Measurements from ENCODE around the gene COL6A3.
"Not testable (repeated sequence)": the region's sequence is repeated elsewhere in the genome, so short reads cannot be mapped to it uniquely, and the experiment has no call there.

The COL6A3 gene

GRCh38 chr2:237383991-237384671, 29.8 kb downstream of the COL6A3 start:
- DNase-seq (ENCODE audit: low read depth) = no peak

- no peak for DNase-seq (ENCODE audit: low read depth)
These were observed 33.2 kb downstream of the COL6A3 start for GRCh38 chr2:237380768-237381167.

GRCh38 chr2:237379636-237380035, 34.3 kb downstream of the COL6A3 start:
- no peak for DNase-seq (ENCODE audit: low read depth)

DNA sequence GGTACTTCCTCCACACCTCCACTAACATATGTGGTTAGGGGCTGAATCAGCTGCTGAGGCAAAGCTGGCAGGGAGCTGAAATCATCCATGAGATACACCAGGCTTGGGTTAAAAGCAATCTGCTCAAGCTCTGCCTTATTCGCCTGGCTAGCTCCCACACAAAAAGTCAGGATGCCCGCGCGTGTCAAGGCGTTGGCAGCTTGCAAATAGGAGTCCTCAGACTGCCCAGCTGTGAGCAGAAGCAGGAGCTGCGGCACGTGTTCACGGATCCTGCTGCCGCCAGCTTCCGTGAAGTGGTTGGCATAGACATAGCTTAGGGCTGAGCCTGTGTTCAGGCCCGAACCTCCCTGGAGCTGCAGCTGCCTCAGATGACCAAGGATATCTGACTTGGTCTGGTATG, 35.3 kb downstream of the COL6A3 start:
- no peak for DNase-seq (ENCODE audit: low read depth)

DNA sequence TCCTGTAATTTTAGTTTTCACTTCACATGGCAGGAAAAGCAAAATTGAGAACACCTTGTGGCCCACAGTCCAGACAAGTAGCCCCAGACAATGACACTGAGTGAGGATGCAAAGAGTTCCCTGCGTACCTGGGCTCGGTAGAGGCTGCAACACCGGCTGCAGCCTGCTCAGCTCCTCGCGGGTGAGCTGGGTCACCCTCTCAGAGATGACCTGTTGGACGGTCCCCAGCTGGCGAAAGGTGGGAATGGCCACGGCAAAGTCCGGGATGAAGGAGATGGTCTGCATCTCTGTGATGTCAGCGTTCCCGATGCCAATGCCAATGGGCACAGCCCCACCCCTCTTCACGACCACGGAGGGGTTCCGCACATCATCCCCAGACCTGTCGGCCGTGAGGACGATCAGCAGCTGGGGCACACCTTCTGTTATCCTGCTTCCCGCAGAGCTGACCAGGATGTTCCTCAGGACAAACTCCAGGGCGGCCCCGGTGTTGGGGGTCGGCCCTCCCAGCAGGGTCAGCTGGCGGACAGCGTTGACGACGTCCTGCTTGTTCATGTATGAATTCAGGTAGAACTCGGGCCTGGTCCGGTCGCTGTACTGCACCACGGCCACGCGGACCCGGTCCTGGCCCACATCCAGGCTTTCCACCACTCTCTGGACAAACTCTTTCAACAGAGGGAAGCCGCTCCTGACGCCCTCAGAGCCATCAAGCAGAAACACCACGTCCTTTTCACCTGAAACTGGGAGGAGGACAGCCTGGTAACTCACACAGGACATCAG, 39.5 kb downstream of the COL6A3 start:
- no peak for DNase-seq (ENCODE audit: low read depth)

- no peak for DNase-seq (ENCODE audit: low read depth)
These were observed 42.1 kb downstream of the COL6A3 start for GRCh38 chr2:237371856-237372255.

- no peak for DNase-seq (ENCODE audit: low read depth)
These were observed 48.3 kb downstream of the COL6A3 start for GRCh38 chr2:237365671-237366070.

- no peak for DNase-seq (ENCODE audit: low read depth)
These were observed 49.3 kb downstream of the COL6A3 start for GRCh38 chr2:237364655-237365054.

GRCh38 chr2:237361194-237362004, 52.6 kb downstream of the COL6A3 start:
- no peak for DNase-seq (ENCODE audit: low read depth)

DNA sequence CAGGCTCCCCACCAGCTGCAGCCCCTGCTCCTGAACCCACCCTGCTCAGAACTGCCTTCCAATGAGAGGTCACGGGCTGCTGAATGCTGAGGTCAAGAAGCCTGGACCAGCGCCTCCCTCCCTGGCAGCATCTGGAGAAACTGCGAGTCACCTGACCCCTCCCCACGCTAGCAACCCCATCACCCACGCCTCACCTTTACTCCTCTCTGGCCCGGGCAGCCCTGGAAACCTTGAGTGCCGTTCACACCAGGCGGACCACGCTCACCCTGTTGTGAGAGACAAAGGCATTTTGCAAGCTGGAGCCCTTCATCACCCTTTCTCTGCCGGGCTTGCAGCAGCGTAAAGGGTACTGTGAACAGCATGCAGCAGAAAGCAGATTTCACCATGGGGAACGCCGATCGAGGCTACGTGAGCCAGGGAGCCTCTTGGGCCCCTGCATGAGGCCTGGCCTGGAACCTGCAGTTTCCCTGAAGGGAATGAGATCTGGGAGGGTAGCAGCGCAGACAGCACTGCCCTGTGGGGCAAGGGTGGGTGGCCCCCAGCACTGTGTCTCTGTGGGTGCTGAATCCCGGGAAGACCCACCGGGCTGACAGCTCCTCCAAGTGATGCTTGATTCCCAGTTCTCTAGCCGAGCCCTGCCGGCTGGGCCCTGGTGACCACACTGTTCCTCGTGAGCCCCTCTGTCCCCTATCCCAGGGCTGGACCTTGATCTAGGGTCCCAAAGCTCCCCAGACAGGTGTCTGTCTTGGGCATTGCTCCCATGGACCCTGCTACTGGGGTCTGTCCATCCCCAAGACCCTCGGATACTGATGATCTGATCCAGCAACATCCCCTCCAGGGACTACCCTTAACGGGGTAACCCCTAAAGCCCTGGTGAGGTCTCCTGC, 53.8 kb downstream of the COL6A3 start:
- DNase-seq (ENCODE audit: low read depth) = no peak

GRCh38 chr2:237359518-237359840, 54.5 kb downstream of the COL6A3 start:
- DNase-seq (ENCODE audit: low read depth) = no peak

GRCh38 chr2:237358721-237359517, 55.0 kb downstream of the COL6A3 start:
- DNase-seq (ENCODE audit: low read depth) = no peak

- no peak for DNase-seq (ENCODE audit: low read depth)
These were observed 58.3 kb downstream of the COL6A3 start for GRCh38 chr2:237355701-237356100.

DNA sequence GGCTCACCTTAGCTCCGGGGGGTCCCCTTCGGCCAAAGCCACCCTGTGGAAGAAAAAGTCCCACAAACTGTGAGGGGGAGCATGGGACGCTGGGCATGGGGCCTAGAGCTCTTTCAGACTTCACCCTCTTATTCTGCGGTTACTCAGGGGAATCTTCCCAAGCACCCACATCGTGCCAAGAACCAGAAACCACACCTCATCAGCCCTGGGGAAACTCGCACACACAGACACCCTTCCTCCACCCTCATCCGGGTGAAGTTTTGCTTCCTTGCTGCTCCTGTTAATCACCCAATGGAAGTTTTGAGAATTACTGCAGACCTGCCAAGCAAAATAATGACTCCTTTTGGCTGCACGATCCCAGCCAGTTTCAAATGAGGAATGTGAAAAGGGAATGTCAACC, 59.1 kb downstream of the COL6A3 start:
- DNase-seq (ENCODE audit: low read depth) = no peak

DNA sequence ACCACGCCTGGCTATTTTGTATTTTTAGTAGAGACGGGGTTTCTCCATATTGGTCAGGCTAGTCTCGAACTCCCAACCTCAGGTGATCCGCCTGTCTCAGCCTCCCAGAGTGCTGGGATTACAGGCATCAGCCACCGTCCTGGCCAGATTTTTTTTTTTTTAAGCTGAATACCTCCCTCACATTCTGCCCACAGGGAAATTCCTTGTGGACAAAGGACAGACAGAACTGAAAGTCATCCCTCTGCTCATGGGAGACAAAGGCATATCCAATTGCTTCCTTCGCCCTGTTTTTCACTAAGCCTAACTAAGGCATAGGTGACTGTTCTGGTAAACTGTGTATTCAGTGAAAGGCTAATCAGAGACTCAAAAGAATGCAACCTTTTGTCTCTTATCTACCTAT, 59.8 kb downstream of the COL6A3 start:
- DNase-seq (ENCODE audit: low read depth) = not testable (repeated sequence)

DNA sequence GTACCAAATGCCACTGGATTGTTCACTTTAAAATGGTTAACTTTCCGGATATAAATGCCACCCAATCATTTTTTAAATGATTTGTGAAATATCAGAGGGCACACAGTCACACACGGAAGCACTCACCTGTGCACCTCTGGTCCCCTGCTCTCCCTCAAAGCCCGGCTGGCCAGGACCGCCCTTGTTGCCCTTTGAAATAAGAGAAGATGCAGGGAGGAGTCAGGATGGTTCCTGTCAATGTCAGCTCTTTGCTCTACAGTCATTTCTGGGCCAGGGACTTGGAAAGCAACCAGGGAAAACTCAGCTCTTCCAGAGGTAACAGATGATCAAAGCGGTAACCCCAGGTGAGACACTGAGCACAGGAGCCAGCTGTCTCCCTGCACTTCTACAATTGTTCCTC, 60.7 kb downstream of the COL6A3 start:
- no peak for DNase-seq (ENCODE audit: low read depth)

DNA sequence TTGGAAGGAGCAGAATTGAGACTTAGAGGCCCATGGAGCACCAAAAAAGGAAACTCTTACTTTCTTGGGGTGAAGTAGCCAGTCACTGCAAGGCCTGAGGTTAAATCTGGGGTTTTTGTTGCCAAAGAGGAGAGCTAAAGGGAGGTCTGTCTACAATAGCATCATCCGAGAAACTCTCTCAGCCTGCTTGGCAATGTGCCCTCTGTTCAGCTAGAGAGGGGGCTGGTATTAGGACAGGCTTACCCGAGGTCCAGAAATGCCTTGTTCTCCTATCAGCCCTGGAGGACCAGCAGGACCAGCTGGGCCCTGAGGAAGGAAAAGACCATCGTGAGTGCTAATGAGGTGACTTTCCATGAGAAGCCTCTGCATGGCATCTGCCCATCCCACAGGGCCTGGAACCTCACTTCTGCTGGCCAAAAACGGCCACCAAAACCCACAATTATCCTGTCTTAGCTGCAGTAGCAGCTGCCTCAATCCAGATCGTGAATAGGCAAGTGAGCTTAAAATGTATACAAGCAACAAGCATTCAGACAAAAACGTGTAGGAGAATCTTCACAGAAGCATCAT, 61.6 kb downstream of the COL6A3 start:
- no peak for DNase-seq (ENCODE audit: low read depth)

DNA sequence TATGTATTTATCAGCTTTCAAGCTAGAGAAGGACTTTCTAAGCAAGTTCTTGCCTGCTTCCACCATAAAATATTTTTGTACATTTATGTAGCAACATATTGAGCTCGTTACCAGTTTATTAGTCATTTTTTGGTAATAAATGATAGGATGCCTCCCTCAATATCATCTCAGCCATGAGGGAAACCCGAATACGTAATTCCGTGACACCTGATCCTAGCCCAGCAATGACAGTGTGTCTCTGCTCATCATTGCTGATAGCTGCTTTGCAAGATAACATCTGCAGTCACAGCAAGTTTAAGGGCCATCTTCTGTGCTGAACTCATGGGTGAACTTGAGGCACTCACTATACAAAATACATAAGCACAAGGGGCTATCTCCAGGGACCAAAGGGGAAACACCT, 62.2 kb downstream of the COL6A3 start:
- DNase-seq (ENCODE audit: low read depth) = no peak

- no peak for DNase-seq (ENCODE audit: low read depth)
These were observed 62.9 kb downstream of the COL6A3 start for GRCh38 chr2:237351046-237351445.

DNA sequence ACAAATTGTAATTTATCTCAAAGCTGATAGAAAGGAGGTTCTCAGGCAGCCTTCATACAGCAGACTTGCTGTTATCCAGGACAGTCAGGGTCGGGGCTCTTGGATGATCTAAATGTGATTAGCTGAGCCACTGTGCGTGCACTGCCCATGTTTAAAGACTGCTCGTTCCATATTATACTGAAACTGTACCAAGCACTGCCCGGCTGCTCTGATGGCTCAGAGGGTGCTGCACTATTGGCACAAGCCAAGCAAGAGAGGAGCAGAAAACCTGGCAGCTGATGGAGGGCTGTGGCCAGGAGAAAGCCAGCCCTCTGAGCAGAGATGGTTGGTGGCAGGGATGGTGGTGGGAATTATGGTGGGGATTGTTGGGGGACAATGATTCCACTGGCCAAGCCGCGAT, 63.4 kb downstream of the COL6A3 start:
- no peak for DNase-seq (ENCODE audit: low read depth)

DNA sequence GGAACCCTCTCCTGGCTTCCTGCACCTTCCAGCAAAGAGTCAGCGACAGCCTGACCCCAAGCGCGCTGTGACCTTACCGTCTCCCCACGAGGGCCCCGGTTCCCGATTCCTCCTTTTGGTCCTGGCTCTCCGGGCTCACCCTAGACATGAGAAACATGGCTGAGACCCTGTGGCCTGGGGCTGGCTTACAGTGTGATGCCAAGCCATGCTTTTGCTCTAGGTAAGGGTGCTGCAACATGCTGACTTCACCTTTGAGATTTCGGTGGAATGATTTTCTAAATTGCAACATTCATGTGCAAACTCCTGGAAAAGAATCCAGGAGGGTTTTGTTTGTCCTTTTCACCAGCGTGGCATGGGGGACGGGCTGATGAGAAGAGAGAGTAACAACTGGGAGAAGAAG, 63.9 kb downstream of the COL6A3 start:
- DNase-seq (ENCODE audit: low read depth) = no peak

All from activated T-helper 9 cell treated with anti-CD3 and anti-CD28 coated beads, Interleukin-2, amount 50 U/mL, for 16 hours (primary cell).